Transverse colon (tissue), 4 donors: ENCODE measurements around the gene SLC25A23.

ENCODE experiments used
- CTCF ChIP-seq, 5 experiments: fragments of 200-600 bp in 3 of 5; fragments of 450-650 bp in 2 of 5; sonication (generic) in 3 of 5; IDR thresholded peaks; 1 replicate in 2 of 5; 2 replicates in 3 of 5; pipeline ENCODE4 v1.5.1; 2016 to 2017; ENCODE audit warnings: antibody characterized with exemption in 5 of 5, inconsistent platforms in 3 of 5, mild to moderate bottlenecking in 2 of 5, moderate library complexity in 1 of 5
- EP300 ChIP-seq: sonication (generic); formaldehyde crosslinking; IDR thresholded peaks from one replicate; pipeline ENCODE4 v1.6.1; 2017; ENCODE audit warnings: antibody characterized with exemption, low read depth
- POLR2AphosphoS5 ChIP-seq, 3 donors: sonication (generic); formaldehyde crosslinking; IDR thresholded peaks; one replicate each; pipeline ENCODE4 v1.6.1; 2016; ENCODE audit warnings: antibody characterized with exemption in 3 of 3

GRCh38 chr19:6489278-6490061, 29.9 kb upstream of the SLC25A23 start:
- TF ChIP-seq CTCF (IDR thresholded peaks at IDR 0.05) (no peak), POLR2AphosphoS5 (IDR thresholded peaks at IDR 0.05) (no peak), EP300 (no peak)
